SK-N-SH (cell line): ENCODE results near the gene HES6. TPM values are rescaled to one million over a fixed set of nuclear protein-coding genes. Genes with fewer than 3 reads are reported as not detected.

Experiments used
- CTCF ChIA-PET: fragments of 300-600, 350-600 bp; formaldehyde crosslinking; extraction: SDS; loops from one replicate; lab custom pipeline; 2021; lab: Yijun Ruan, JAX
- POLR2A ChIA-PET: fragments of 350-600 bp; sonication (Branson Sonifier 250); formaldehyde crosslinking; extraction: SDS; loops from one replicate; lab custom pipeline; 2020; ENCODE audit warnings: antibody characterized with exemption, inconsistent platforms; lab: Yijun Ruan, JAX
- DNase-seq: peaks from one replicate; pipeline ENCODE4 v3.0.0; 2012
- H2AFZ ChIP-seq: fragments of 200-600 bp; sonication (generic); 2 replicates; pipeline ENCODE4 v1.8.1; 2016; ENCODE audit warnings: antibody characterized with exemption, mild to moderate bottlenecking, low read depth
- H3F3A ChIP-seq: fragments of 200-600 bp; sonication (generic); replicated peaks from 2 replicates; pipeline ENCODE3; 2016; ENCODE audit warnings: antibody characterized with exemption, mild to moderate bottlenecking; ENCODE audit not compliant: insufficient read depth
- H3K27ac ChIP-seq, 2 experiments: fragments of 200-500 bp in 1 of 2; fragments of 200-600 bp in 1 of 2; sonication (Bioruptor generic) in 1 of 2; sonication (generic), shearing (Covaris generic) in 1 of 2; 2 replicates each; pipeline versions ENCODE4 v1.5.1 to v1.6.1; 2014 to 2016; ENCODE audit warnings: low read depth in 2 of 2, inconsistent platforms in 1 of 2, low read length in 1 of 2, mild to moderate bottlenecking in 1 of 2, mixed read lengths in 1 of 2
- H3K27me3 ChIP-seq: fragments of 200-600 bp; sonication (generic), shearing (Covaris generic); 2 replicates; pipeline ENCODE4 v1.6.1; 2016; ENCODE audit warnings: mixed run types; ENCODE audit not compliant: insufficient read depth
- H3K36me3 ChIP-seq, 2 experiments: fragments of 200-500 bp in 1 of 2; fragments of 200-600 bp in 1 of 2; sonication (Bioruptor generic) in 1 of 2; sonication (generic) in 1 of 2; replicated peaks in 1 of 2; 2 replicates each; pipeline versions ENCODE3 to v1.5.1; 2014 to 2016; ENCODE audit warnings: low read length in 1 of 2, mild to moderate bottlenecking in 1 of 2; ENCODE audit not compliant: insufficient read depth in 2 of 2, control insufficient read depth in 1 of 2
- H3K4me1 ChIP-seq, 2 experiments: fragments of 200-500 bp in 1 of 2; fragments of 200-600 bp in 1 of 2; sonication (Bioruptor generic) in 1 of 2; sonication (generic), shearing (Covaris generic) in 1 of 2; 2 replicates each; pipeline versions ENCODE4 v1.5.1 to v1.6.1; 2014 to 2016; ENCODE audit warnings: low read depth in 1 of 2, low read length in 1 of 2, mixed run types in 1 of 2; ENCODE audit not compliant: insufficient read depth in 2 of 2, control insufficient read depth in 1 of 2
- H3K4me2 ChIP-seq: fragments of 200-600 bp; sonication (generic), shearing (Covaris generic); 2 replicates; pipeline ENCODE4 v1.6.1; 2017; ENCODE audit warnings: mixed run types
- H3K4me3 ChIP-seq, 2 experiments: fragments of 200-500 bp in 1 of 2; fragments of 200-600 bp in 1 of 2; sonication (Bioruptor generic) in 1 of 2; sonication (generic), shearing (Covaris generic) in 1 of 2; 2 replicates each; pipeline versions ENCODE4 v1.5.1 to v1.8.1; 2014 to 2016; ENCODE audit warnings: low read depth in 2 of 2, inconsistent platforms in 1 of 2, low read length in 1 of 2, mild to moderate bottlenecking in 1 of 2, mixed read lengths in 1 of 2, moderate library complexity in 1 of 2
- H3K79me2 ChIP-seq: fragments of 200-600 bp; sonication (generic); 2 replicates; pipeline ENCODE4 v1.8.1; 2017; ENCODE audit warnings: mild to moderate bottlenecking; ENCODE audit not compliant: insufficient read depth
- H3K9ac ChIP-seq: fragments of 200-600 bp; sonication (generic); 2 replicates; pipeline ENCODE4 v1.6.1; 2017; ENCODE audit warnings: mixed run types
- H3K9me2 ChIP-seq: fragments of 200-600 bp; sonication (generic); 2 replicates; pipeline ENCODE4 v1.6.1; 2017; ENCODE audit warnings: mixed run types
- H3K9me3 ChIP-seq: fragments of 200-600 bp; sonication (generic); 2 replicates; pipeline ENCODE4 v1.6.1; 2017; ENCODE audit warnings: mixed run types, mild to moderate bottlenecking, moderate library complexity
- H4K20me1 ChIP-seq: fragments of 200-600 bp; sonication (generic); 2 replicates; pipeline ENCODE4 v1.6.1; 2017; ENCODE audit warnings: mild to moderate bottlenecking, mixed run types; ENCODE audit not compliant: insufficient read depth
- ELF1 ChIP-seq: IDR thresholded peaks from 2 replicates; pipeline ENCODE4 v1.4.0; 2012
- FOSL2 ChIP-seq: IDR thresholded peaks from 2 replicates; pipeline ENCODE4 v1.4.0; 2012; ENCODE audit warnings: low read depth, mild to moderate bottlenecking, moderate library complexity, borderline replicate concordance
- FOXM1 ChIP-seq: IDR thresholded peaks from 2 replicates; pipeline ENCODE4 v1.4.0; 2012; ENCODE audit warnings: low read depth, mild to moderate bottlenecking
- GABPA ChIP-seq: IDR thresholded peaks from 2 replicates; pipeline ENCODE4 v1.4.0; 2012; ENCODE audit warnings: low read depth, mild to moderate bottlenecking
- GATA2 ChIP-seq: sonication (generic); formaldehyde crosslinking; IDR thresholded peaks from 2 replicates; pipeline ENCODE4 v1.5.0; 2020; ENCODE audit warnings: mild to moderate bottlenecking, missing genetic modification reagents
- JUND ChIP-seq: IDR thresholded peaks from 2 replicates; pipeline ENCODE4 v1.4.0; 2012
- MXI1 ChIP-seq: IDR thresholded peaks from 2 replicates; pipeline ENCODE4 v1.6.1; 2012; ENCODE audit warnings: mild to moderate bottlenecking, low read depth, low read length, improper control_type of control experiment
- NFIC ChIP-seq: IDR thresholded peaks from 2 replicates; pipeline ENCODE4 v1.4.0; 2012; ENCODE audit warnings: borderline replicate concordance
- NRF1 ChIP-seq: IDR thresholded peaks from 2 replicates; pipeline ENCODE4 v1.6.1; 2012; ENCODE audit warnings: low read depth, mild to moderate bottlenecking, low read length
- POLR2AphosphoS5 ChIP-seq: IDR thresholded peaks from 2 replicates; pipeline ENCODE4 v1.6.1; 2012; ENCODE audit warnings: low read depth, low read length
- RXRA ChIP-seq: IDR thresholded peaks from 2 replicates; pipeline ENCODE4 v1.4.0; 2012; ENCODE audit warnings: low read depth, mild to moderate bottlenecking, borderline replicate concordance
- TEAD4 ChIP-seq: IDR thresholded peaks from 2 replicates; pipeline ENCODE4 v1.4.0; 2012; ENCODE audit warnings: mild to moderate bottlenecking, borderline replicate concordance; ENCODE audit not compliant: insufficient read depth
- WGBS: methylation state at CpG from one replicate; pipeline ENCODE4 v1.1.6; 2017; ENCODE audit warnings: low lambda C conversion rate; 5-methylcytosine and 5-hydroxymethylcytosine counted together
- polyA plus RNA-seq, 3 experiments: library from polyadenylated mRNA; depleted of rRNA; stranded (reverse); fragments of >200 nt; gene quantifications; 2 replicates each; pipeline ENCODE4 v1.2.3, GENCODE V29; 2012
- TF ChIP-seq, protein P1 (sequence below): fragments of 150-350 bp; IDR thresholded peaks from 2 replicates; pipeline ENCODE4 v1.6.1; 2017; ENCODE audit warnings: antibody characterized with exemption, low read length, low read depth, borderline replicate concordance
- TF ChIP-seq, protein P2 (sequence below): IDR thresholded peaks from 2 replicates; pipeline ENCODE4 v1.4.0; 2012; ENCODE audit warnings: low read depth, borderline replicate concordance
- TF ChIP-seq, protein P3 (sequence below): fragments of 150-350 bp; IDR thresholded peaks from 2 replicates; pipeline ENCODE4 v1.6.1; 2016; ENCODE audit warnings: mild to moderate bottlenecking, low read depth, low read length
- TF ChIP-seq, protein P4 (sequence below): IDR thresholded peaks from 2 replicates; pipeline ENCODE4; 2012
- TF ChIP-seq, protein P5 (sequence below): fragments of 200-600 bp; sonication (generic); IDR thresholded peaks from 2 replicates; pipeline ENCODE4 v1.6.1; 2017; ENCODE audit warnings: antibody characterized with exemption, mild to moderate bottlenecking, moderate library complexity
- TF ChIP-seq, protein P6 (sequence below): IDR thresholded peaks from 2 replicates; pipeline ENCODE4 v1.6.1; 2012; ENCODE audit warnings: mild to moderate bottlenecking, low read depth, low read length, moderate library complexity

HES6 gene
- polyA plus RNA-seq, 1 of the 3 experiments (the other 2 are of a cell fraction) = 3.6 TPM

DNA sequence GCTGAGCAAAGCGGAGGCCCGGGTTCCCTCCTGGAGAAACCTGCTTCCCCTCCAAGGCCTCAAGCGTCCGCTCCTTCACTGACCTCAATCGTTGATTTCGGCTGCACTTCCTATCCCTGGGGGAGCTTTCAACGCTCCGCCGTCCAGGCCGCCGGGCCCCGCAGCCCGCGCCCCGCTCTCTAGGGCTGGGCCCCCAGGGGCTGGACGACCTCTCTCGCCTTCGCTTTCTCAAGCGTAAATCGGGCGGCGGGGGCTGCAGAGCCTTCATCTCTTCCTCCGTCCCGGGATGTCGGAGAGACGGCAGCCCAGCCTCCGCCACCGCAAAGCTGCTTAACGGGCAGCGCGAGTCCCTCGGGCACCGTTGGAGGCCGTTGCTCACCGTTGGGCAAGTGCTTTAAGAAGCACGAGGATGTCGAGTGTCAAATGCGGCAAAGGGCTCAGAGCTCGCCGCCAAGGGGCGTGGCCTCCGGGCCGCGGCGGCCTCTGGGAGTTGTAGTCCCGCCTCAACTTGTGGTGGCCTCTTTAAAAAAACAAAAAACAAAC, 8.5 kb downstream of the HES6 start (continued):
- TF ChIP-seq, protein P1, sequence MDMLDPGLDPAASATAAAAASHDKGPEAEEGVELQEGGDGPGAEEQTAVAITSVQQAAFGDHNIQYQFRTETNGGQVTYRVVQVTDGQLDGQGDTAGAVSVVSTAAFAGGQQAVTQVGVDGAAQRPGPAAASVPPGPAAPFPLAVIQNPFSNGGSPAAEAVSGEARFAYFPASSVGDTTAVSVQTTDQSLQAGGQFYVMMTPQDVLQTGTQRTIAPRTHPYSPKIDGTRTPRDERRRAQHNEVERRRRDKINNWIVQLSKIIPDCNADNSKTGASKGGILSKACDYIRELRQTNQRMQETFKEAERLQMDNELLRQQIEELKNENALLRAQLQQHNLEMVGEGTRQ = no peak
- TF ChIP-seq ELF1 (no peak), FOSL2 (no peak), NRF1 (no peak), GABPA (no peak)
- TF ChIP-seq, protein P2, sequence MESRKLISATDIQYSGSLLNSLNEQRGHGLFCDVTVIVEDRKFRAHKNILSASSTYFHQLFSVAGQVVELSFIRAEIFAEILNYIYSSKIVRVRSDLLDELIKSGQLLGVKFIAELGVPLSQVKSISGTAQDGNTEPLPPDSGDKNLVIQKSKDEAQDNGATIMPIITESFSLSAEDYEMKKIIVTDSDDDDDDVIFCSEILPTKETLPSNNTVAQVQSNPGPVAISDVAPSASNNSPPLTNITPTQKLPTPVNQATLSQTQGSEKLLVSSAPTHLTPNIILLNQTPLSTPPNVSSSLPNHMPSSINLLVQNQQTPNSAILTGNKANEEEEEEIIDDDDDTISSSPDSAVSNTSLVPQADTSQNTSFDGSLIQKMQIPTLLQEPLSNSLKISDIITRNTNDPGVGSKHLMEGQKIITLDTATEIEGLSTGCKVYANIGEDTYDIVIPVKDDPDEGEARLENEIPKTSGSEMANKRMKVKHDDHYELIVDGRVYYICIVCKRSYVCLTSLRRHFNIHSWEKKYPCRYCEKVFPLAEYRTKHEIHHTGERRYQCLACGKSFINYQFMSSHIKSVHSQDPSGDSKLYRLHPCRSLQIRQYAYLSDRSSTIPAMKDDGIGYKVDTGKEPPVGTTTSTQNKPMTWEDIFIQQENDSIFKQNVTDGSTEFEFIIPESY = no peak
- TF ChIP-seq, all 33 proteins: peak for 0

DNA sequence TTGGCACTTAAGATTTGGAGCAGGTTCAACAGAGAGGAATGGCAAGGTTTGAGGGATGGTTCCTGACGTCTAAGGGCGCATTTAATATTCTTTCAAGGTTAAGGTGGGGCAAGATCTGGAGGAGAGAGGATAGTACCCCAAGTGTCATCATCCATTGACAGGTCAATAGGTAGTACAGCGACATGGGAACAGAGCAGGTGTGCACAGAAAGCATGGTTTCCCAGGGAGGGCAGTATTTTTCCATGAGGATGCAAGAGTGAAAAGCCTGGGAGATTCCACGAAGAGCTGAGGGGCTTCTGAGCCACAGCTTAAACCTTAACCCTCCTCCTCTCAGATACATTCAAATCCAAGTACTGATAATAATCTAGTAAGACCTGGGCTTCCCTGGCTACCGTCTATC, 9.1 kb downstream of the HES6 start:
- Histone ChIP-seq H3K36me3 (no peaks in the 10 kb centered on the region), H3K4me3 (no peak overlapping the region), H3K4me2 (no peak overlapping the region), H3K79me2 (no peaks in the 10 kb centered on the region), H3K27ac (no peak overlapping the region), H3F3A (no peaks in the 10 kb centered on the region), H3K4me1 (no peaks in the 10 kb centered on the region; a peak in 1 of 4 replicates), H3K9ac (no peak overlapping the region), H3K9me2 (no peaks in the 10 kb centered on the region), H2AFZ (no peak overlapping the region), H3K27me3 (no peaks in the 10 kb centered on the region; the same call in 1 of the 2 replicates), H4K20me1 (no peaks in the 10 kb centered on the region), H3K9me3 (no peaks in the 10 kb centered on the region)
- TF ChIP-seq TEAD4 (no peak), FOSL2 (no peak), RXRA (no peak), FOXM1 (no peak), POLR2AphosphoS5 (no peak), MXI1 (no peak), JUND (no peak), GATA2 (no peak), NFIC (no peak), GABPA (no peak)
- TF ChIP-seq, protein P3, sequence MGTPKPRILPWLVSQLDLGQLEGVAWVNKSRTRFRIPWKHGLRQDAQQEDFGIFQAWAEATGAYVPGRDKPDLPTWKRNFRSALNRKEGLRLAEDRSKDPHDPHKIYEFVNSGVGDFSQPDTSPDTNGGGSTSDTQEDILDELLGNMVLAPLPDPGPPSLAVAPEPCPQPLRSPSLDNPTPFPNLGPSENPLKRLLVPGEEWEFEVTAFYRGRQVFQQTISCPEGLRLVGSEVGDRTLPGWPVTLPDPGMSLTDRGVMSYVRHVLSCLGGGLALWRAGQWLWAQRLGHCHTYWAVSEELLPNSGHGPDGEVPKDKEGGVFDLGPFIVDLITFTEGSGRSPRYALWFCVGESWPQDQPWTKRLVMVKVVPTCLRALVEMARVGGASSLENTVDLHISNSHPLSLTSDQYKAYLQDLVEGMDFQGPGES = no peak
- TF ChIP-seq, protein P4, sequence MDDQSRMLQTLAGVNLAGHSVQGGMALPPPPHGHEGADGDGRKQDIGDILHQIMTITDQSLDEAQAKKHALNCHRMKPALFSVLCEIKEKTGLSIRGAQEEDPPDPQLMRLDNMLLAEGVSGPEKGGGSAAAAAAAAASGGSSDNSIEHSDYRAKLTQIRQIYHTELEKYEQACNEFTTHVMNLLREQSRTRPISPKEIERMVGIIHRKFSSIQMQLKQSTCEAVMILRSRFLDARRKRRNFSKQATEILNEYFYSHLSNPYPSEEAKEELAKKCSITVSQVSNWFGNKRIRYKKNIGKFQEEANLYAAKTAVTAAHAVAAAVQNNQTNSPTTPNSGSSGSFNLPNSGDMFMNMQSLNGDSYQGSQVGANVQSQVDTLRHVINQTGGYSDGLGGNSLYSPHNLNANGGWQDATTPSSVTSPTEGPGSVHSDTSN = no peak
- TF ChIP-seq, protein P5, sequence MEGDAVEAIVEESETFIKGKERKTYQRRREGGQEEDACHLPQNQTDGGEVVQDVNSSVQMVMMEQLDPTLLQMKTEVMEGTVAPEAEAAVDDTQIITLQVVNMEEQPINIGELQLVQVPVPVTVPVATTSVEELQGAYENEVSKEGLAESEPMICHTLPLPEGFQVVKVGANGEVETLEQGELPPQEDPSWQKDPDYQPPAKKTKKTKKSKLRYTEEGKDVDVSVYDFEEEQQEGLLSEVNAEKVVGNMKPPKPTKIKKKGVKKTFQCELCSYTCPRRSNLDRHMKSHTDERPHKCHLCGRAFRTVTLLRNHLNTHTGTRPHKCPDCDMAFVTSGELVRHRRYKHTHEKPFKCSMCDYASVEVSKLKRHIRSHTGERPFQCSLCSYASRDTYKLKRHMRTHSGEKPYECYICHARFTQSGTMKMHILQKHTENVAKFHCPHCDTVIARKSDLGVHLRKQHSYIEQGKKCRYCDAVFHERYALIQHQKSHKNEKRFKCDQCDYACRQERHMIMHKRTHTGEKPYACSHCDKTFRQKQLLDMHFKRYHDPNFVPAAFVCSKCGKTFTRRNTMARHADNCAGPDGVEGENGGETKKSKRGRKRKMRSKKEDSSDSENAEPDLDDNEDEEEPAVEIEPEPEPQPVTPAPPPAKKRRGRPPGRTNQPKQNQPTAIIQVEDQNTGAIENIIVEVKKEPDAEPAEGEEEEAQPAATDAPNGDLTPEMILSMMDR = no peak
- TF ChIP-seq, protein P6, sequence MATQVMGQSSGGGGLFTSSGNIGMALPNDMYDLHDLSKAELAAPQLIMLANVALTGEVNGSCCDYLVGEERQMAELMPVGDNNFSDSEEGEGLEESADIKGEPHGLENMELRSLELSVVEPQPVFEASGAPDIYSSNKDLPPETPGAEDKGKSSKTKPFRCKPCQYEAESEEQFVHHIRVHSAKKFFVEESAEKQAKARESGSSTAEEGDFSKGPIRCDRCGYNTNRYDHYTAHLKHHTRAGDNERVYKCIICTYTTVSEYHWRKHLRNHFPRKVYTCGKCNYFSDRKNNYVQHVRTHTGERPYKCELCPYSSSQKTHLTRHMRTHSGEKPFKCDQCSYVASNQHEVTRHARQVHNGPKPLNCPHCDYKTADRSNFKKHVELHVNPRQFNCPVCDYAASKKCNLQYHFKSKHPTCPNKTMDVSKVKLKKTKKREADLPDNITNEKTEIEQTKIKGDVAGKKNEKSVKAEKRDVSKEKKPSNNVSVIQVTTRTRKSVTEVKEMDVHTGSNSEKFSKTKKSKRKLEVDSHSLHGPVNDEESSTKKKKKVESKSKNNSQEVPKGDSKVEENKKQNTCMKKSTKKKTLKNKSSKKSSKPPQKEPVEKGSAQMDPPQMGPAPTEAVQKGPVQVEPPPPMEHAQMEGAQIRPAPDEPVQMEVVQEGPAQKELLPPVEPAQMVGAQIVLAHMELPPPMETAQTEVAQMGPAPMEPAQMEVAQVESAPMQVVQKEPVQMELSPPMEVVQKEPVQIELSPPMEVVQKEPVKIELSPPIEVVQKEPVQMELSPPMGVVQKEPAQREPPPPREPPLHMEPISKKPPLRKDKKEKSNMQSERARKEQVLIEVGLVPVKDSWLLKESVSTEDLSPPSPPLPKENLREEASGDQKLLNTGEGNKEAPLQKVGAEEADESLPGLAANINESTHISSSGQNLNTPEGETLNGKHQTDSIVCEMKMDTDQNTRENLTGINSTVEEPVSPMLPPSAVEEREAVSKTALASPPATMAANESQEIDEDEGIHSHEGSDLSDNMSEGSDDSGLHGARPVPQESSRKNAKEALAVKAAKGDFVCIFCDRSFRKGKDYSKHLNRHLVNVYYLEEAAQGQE = no peak
- 59% methylated on average over 5 of the region's 5 CpGs for WGBS
- no peak for DNase-seq
- POLR2A ChIA-PET = no interaction called here
- CTCF ChIA-PET = no interaction called here
